HL-60/S4 treated with retinoic acid at 250 ng/mL for 4 days and 3 days (cell line): ENCODE results near the gene GDE1.

Experiments
- in situ Hi-C: fragments of 300-500 bp; cut with MboI; formaldehyde crosslinking; loops from 2 replicates; pipeline ENCODE4 v1.7.0; 2022; ENCODE audit warnings: low sequenced_read_pairs

GDE1 gene

GRCh38 chr16:19499006-19499405 lies 22.9 kb downstream of the GDE1 start:
- in situ Hi-C loops = no loop called here

DNA sequence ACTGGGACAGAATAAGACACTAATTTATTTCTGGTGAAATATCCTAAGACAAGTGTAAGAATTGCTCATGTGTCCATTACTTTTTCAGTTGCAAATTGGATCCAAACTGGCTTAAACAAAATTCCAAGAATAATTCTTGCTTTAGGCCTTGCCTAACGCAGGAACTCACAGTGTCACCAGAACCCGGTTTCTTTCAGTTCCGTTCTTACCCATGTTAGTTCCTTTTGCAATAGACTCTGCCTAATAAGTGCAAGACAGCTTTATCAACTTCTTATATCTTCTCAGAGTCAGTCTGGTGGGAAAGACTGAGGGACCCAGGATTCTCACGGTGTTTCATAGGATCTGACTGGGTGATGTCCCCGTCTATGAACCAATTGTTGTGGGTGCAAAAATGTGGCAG lies 24.7 kb downstream of the GDE1 start:
- in situ Hi-C loops = no loop called here

GRCh38 chr16:19490619-19491018 lies 31.3 kb downstream of the GDE1 start:
- in situ Hi-C loops = no loop called here

- in situ Hi-C loops = no loop called here
Observed at GRCh38 chr16:19488213-19488640, 33.7 kb downstream of the GDE1 start.

DNA sequence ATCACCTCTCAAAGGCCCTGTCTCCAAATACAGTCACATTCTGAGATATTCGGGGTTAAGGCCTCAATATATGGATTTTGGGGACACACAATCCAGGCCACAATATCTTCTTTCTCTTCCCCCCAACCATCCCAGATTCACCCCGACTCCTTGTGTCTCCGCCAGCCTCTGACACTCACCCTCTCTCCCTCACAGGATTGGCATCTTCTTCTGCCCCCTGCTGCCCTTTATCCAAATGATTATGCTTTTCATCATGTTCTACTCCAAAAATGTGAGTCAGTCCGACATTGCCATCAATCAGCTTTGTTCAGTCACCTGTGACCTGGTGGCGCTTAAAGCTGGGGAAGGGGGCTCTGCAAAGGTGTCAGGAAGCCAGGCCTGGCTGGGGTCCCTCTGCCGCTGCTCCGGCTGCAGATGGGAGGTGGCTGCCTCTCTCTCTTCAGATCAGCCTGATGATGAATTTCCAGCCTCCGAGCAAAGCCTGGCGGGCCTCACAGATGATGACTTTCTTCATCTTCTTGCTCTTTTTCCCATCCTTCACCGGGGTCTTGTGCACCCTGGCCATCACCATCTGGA lies 35.1 kb downstream of the GDE1 start:
- in situ Hi-C loops = no loop called here

DNA sequence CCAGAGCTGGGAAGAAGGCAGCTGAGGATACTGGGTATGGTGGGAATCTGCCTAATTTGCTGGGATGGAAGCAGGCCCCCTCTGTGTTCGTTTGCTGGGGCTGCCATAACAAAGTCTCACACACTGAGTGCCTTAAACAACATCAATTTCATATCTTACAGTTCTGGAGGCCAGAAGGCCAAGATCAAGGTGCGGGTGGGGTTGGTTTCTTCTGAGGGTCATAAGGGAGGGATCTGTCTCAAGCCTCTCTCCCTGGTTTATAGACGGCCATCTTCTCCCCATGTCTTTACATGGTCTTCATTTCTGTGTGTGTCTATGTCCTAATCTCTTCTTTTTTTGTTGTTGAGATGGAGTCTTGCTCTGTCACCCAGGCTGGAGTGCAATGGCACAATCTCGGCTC lies 35.8 kb downstream of the GDE1 start:
- in situ Hi-C loops = no loop called here

DNA sequence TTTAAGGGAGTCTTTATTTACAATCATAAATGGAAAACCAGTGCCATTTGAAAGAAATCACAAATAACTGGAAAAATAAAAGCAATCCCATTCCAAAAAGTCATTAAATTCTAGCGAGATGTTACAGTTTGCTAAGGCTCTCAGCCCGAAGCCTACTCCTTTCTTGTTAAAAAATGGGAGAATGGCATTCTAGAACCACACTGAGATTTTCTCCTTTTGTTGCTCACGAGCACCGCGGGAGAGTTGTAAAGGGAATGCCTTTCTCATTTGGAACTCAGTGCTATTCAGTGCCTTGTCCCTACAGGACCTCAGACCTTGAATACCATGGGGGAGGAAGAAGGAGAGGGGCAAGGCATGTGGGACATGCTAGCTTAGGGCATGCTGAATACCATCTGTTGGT lies 36.3 kb downstream of the GDE1 start:
- in situ Hi-C loops = no loop called here

DNA sequence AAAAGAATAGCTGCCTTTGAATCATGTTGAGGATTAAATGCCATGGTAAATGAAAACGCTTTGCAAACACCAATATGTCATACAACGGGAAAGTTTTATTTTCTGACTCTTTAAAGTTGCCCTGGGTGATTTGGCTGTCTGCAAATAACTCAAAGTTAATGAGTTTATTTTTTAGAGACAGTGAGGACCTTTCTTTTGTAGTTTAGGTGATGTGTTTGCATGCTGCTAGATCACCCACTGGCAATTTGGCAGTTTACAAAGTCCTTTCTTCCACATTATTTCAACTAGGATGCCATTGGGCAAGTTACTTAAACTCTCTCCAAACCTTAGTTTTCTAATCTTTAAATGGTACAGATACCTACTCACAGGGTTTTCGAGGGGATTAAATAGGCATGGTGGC lies 37.8 kb downstream of the GDE1 start:
- in situ Hi-C loops = no loop called here

DNA sequence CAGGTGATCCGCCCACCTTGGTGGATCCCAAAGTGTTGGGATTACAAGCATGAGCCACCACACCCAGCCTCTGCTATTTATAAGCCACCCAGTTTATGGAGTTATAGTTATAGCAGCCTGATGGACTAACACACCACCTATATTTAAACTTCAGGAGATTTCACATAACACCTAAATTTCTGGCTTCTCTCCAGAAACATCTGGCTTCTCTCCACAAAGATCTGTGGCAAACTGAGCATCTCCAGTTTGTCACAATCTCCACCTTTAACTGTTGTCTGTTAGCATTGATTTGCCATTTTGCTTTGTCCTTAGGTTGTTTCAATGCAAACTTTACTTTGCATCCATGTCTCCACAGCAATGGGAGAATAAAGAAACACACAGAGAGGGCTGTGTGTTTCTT lies 39.6 kb downstream of the GDE1 start:
- in situ Hi-C loops = no loop called here

DNA sequence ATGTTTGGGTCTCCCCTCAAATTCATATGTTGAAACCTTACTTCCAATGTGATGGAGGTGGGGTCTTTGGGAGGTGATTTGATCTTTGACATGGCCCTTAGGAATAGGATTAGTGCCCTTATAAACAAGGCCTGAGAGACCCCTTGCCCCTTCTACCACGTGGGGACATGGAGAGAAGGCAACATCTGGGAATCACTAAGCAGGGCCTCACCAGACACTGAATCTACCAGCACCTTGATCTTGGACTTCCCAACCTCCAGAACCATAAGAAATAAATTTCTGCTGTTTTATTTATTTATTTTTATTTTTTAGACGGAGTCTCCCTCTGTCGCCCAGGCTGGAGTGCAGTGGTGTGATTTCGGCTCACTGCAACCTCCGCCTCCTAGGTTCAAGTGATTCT lies 40.1 kb downstream of the GDE1 start:
- in situ Hi-C loops = no loop called here

GRCh38 chr16:19481296-19481695 lies 40.6 kb downstream of the GDE1 start:
- in situ Hi-C loops = no loop called here

DNA sequence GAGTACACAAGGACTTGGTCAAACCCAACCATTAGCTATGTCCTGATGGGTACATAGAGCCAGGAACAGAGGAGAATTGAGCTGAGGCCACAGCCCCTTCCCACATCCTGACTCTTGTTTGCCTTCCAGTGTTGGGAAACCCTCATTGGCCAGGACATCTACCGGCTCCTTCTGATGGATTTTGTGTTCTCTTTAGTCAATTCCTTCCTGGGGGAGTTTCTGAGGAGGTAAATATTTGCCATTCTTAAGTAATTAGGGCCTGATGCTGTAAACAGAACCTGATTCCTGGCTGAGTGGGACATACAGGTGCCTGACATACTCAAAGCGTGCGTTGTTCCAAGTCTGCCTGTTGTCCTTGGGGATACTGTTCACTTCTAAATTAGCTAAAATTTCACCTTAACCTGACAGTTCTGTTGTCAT lies 42.6 kb downstream of the GDE1 start:
- in situ Hi-C loops = no loop called here

GRCh38 chr16:19478505-19478904 lies 43.4 kb downstream of the GDE1 start:
- in situ Hi-C loops = no loop called here

- in situ Hi-C loops = no loop called here
Observed at GRCh38 chr16:19474617-19475016, 47.3 kb downstream of the GDE1 start.

DNA sequence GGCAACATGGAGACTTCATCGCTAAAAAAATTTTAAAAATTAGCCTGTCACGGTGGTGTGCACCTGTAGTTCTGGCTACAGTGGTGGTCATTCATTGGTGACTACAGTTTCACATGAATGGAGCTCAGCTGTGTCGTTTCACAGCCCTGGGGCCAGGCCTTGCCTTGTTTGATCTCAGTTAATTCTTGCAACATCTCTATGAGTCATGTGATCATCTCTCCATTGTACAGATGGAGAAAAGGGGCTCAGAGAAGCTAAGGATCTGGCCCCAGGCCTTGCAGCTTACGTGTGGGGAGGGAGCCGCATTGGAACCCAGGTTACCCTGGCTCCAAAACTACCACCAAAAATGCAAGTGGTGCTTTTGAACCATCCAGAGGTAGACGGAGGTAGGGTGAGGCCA lies 49.4 kb downstream of the GDE1 start:
- in situ Hi-C loops = no loop called here

DNA sequence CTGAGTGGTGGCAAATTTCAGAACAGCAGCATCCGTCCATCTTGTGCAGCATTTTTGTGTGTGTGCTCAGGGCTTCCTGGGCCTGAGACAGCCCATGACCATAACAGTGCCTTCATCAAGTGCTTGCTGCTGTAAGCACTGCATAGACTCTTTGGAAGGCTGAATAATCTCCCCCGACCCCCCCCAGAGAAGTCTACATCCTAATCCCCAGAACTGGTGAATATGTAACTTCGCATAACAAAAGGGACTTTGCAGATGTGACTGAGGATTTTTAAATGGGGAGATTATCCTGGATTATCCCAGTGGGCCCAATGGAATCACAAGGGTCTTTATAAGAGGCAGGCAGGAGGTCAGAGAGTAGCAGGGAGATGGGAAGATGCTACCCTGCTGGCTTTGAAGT lies 53.6 kb downstream of the GDE1 start:
- in situ Hi-C loops = no loop called here

DNA sequence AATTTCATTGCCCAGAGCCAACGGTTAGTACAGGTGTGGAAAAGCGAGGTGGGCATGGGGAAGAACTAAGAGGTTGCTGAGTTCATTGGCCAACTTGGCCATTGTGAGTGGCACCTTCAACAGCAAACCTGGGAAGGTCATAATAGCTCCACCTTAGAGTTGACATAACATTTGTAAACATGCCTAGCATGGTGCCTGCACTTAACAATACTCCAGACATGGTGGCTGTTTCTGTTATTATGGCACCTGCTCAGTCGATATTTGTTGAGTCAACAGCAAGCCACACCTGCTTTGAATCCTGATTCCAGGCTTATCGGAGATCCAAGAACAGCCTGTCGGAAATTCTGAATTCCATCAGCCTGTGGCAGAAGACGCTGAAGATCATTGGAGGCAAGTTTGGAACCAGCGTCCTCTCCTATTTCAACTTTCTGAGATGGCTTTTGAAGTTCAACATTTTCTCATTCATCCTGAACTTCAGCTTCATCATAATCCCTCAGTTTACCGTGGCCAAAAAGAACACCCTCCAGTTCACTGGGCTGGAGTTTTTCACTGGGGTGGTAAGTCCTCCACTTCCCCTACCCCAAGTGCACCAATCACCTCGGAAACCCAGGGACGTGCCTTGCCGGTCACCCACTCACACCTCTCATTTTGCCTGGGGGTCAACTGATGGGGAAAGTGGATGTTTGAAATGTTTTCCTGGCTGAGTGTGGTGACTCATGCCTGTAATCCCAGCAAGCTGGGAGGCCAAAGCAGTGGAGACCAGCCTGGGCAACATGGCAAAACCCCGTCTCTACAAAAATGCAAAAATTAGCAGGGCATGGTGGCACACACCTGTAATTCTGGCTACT lies 58.2 kb downstream of the GDE1 start:
- in situ Hi-C loops = no loop called here

DNA sequence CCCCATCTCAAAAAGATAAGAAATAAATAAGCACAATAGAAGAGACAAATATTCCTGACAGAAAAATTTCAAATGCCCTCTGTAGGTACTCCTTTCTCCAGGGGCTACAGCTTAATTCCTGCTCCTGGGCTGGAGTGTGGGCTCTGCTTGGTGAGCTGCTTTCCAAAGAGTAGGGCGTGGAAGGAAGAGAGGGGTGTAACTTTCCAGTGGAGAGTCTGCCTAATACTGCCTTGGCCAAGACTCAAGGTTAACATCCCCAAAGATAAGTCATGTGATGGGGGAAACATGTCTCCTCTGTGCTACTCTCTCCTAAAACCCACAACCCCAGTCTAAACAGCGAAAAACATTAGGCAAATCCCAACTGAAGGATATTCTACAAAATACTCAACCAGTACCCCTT lies 61.5 kb downstream of the GDE1 start:
- in situ Hi-C loops = no loop called here

DNA sequence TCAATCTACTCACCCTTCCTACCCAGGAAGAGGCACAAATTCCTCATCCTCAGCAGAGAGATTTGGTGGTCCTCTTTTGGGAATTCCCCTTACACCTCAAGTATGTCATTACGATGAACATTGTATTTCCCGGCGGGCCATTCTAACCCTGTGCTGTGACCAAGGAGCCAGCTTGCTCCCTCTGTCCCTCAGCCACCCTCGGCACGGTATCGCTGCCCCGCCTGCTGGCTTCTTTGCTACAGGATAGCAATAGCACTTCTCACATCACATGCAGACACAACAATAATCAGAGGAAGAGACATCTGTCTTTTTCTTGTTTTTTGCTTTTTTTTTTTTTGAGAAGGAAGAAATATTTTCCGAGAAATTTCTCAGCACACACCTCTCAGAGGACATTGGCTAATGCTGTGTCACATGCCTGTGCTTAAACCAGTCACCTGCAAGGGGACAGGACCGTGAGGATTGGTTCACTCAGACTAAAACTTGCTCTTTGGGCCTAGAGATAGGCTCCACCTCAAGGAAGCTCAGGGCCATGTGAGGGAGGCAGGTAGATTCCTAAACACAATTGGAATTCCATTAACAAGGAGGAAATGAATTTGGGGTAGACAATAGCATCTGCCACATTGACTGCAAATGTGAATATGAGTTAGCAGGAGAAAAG lies 63.0 kb downstream of the GDE1 start:
- in situ Hi-C loops = no loop called here
